HG03342 (cell line): ENCODE measurements around the gene ALDH9A1.
"Not testable (repeated sequence)": the region's sequence is repeated elsewhere in the genome, so short reads cannot be mapped to it uniquely, and the experiment has no call there.

ENCODE experiments used
- ATAC-seq: cut with Tn5 transposase; IDR thresholded peaks from one replicate; pipeline ENCODE4 v1.9.1; 2021; ENCODE audit warnings: mild to moderate bottlenecking, moderate library complexity; ENCODE audit not compliant: unreplicated experiment

ALDH9A1 gene

GRCh38 chr1:165697881-165698760, at the start of gene ALDH9A1:
TSS of gene ALDH9A1 (minus strand) at chr1:165698562. CDS start at chr1:165698558, 4 bp downstream.
- peak; percentile 89 for ATAC-seq

DNA sequence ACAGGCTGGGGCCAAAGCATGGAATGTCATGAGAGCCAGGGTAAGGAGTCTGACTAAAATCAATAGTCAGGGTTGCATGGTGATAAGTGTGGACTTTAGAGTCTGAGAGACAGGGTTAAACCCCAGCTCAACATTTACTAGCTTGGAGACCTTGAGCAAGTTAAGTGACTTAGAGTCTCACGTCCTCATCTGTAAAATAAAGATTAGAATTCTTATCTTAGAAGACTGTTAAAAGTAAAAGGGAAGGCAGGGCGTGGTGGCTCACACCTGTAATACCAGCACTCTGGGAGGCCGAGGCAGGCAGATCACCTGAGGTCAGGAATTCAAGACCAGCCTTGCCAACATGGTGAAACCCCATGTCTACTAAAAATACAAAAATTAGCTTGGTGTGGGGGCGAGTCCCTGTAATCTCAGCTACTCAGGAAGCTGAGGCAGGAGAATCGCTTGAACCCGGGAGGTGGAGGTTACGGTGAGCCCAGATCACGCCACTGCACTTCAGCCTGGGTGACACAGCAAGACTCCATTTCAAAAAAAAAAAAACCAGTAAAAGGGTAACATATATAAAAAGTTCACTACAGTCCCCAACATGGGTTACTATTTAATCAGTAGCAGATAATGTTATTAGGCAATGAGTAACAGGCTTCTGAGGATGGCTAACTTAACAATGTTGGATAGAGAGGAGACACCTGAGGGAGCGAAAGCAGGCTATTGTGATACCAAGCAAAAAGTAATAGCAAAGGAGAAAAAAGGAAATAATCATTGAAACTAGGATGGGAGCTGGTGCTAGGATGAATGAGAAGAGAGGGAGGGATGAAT, 49.5 kb upstream of the ALDH9A1 start:
- no peak for ATAC-seq

GRCh38 chr1:165744913-165745312, 46.6 kb upstream of the ALDH9A1 start:
- ATAC-seq, result not testable (repeated sequence)

DNA sequence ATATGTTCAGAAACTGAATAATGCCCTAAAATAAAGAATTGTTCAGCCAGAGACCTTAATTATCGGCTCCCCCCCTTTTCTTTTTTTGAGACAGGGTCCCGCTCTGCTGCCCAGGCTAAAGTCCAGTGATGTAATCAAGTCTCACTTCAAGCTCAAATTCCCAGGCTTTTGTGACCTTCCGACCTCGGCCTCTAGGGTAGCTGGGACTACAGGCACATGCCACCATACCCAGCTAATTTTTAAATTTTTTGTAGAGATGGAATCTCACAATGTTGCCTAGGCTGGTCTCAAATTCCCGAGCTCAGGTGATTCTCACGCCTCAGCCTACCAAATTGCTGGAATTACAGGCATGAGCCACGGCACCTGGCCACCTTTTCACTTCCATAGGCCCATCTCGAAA, 43.8 kb upstream of the ALDH9A1 start:
- no peak for ATAC-seq

DNA sequence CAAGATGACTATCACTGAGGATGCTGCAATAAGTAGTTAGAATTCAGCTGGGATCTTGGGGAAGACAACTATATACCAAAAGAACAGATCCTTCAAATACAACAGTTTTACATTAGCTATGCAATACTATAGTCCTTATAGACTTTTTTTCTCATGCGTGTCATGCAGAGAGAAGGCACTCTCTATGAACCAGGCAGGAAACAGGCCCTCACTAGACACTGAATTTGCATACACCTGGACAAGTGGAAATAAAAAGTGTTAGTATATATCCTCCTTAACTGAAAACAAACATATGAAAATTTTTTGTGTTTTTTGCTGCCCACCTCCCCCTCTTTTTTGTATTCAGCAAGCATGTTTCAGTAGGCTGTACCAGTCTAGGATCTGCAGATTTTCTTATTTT, 40.4 kb upstream of the ALDH9A1 start:
- ATAC-seq, result peak; percentile 96

GRCh38 chr1:165737196-165737595, 38.8 kb upstream of the ALDH9A1 start:
- ATAC-seq, result no peak

DNA sequence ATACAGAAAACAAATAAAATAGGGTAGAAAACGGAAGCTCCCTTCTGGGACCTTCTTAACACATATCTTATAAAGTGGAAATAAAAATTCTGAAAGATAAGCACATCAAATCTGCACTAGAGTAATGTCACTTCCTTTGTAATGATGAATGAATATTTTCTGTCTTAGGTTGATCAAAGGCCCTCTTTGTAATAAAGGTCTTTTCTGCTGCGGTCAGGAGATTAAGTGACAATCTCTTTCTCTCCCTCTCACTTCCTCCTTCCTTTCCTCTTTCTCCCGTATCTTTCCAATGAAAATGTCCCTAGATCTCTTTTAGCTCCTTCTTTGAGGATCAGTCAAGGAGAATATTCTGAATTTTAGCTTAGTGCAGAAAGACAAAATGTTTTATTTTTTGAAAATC, 36.5 kb upstream of the ALDH9A1 start:
- ATAC-seq, result no peak

DNA sequence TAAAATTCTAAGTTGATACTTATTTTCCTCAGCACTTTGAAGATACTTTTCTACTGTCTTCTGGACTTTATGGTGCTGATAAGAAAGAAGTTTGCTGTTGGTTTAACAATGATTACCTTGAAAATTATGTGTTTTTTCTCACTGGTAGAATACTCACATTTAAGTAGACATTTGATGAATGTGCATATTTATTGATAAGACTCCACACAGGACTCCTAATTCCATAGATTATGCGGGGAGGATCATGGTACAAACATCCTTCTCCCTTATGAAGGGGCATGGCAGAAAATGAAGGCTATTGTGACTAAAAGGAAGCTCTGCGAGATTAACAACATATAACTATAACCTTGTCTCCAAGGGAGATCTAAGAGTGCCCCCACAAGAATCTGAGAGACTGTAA, 28.5 kb upstream of the ALDH9A1 start:
- ATAC-seq, result no peak

DNA sequence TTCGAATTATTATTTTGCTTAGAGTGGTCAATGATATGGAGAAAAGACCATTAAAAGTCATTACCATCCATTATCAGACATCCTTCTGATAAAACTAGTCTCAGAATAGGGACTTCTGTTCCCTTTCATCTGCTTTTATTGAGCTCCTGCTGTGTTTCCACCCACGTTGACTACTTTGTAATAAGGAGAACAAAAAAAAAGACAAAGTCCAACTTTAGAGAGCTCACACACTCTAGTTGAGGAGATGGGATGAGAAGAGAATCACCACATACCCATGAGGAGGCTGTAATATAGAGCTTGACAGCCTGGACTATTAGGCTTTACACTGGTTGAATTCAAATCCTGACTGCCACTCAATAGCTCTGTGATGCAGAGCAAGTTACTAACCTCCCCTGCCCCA, 27.8 kb upstream of the ALDH9A1 start:
- no peak for ATAC-seq

DNA sequence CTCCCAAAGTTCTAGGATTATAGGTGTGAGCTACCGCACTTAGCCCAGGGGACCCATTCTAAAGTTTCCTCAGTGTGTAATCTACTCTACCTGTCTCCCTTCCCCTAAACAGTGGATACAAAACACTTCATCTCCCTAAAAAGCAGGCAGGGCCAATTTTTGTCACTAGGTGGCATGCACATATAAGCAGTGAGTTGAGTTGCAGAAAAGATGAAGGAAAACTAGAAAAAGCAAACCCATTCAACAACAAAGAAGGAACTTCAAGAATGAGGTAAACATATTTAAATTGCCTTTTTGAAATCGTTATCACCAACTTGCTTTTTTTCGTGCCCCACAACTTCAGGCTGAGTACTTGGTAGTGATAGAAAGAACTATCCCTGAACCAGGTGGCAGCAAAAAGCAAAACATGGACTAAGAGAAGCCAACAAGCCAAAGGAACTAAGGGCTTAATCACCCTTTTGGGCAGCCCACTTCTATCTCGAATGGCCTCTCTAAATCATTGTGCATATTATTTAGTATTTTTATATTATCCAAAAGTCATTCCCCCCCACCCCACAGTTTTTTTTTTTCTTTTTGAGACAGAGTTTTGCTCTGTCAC, 19.7 kb upstream of the ALDH9A1 start:
- ATAC-seq, result no peak

DNA sequence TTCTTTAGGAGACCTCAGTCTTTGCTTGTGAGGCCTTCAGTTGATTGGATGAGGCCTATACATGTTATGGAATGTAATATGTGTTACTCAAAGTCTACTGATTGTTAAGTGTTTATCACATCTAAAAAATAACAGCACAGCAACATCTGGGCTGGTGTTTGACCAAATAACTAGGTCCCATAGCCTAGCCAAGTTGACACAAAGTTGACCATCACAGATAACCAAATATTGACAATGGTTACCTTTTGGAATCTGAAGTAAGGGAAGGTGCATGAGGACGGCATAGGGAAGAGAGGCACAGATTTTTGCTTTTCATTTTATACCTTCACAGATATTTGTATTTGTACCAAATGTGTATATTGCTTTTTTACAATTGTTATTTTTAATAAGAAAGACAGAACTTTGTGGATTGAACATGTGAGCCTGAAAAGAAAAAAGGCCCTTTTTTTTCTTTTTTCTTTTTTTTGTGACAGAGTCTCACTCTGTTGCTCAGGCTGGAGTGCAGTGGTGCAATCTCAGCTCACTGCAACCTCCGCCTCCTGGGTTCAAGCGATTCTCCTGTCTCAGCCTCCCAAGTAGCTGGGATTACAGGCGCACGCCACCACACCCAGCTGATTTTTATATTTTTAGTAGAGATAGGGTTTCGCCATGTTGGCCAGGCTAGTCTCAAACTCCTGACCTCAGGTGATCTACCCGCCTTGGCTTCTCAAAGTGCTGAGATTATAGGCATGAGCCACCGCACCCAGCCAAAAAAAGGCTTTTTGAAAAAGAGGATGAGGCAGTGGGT, 18.1 kb upstream of the ALDH9A1 start:
- ATAC-seq, result not testable (repeated sequence)

DNA sequence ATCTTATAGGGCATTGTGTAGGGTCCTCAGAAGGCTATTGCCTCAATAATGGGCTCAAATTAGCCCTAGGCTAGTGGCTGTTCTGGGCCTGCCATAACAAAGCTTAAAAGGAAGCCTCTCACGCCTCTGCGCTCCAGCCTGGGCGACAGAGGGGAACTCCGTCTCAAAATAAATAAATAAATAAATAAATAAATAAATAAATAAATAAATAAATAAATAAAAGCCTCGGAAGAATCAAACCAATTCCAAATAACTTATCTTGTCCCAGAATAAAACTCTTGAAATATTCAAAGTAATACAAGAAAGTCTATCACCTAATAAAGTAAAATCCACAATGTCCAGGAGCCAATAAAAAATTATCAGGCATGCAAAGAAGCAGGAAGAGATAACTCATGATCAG, 14.4 kb upstream of the ALDH9A1 start:
- no peak for ATAC-seq

DNA sequence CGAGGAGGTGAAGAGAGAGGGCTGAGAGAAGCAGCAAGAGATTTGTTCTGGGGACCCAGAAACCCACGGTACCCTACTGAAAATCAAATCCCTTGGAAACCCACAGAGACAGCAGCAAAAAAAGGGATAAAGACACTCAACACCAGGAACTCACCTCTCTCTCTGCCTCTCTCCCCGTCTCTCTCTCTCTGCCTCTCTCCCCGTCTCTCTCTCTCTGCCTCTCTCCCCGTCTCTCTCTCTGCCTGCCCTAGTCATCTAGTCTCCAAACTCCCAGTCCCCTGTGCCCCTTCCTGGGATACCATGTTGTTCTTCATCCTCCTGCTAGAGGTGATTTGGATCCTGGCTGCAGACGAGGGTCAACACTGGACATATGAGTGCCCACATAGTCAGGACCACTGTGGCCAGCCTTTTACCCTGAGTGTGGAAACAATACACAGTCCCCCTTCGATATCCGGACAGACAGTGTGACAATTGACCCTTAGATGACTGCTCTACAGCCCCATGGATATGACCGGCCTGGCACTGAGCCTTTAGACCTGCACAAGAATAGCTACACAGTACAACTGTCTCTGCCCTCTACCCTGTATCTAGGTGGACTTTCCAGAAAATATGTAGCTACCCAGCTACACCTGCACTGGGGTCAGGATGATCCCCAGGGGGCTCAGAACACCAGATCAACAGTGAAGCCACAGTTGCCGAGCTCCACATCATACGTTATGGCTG, 9.8 kb upstream of the ALDH9A1 start:
- ATAC-seq, result no peak

- ATAC-seq, result no peak
These were observed 5.3 kb upstream of the ALDH9A1 start for GRCh38 chr1:165703648-165704047.

- not testable (repeated sequence) for ATAC-seq
These were observed 3.6 kb upstream of the ALDH9A1 start for GRCh38 chr1:165701922-165702321.

DNA sequence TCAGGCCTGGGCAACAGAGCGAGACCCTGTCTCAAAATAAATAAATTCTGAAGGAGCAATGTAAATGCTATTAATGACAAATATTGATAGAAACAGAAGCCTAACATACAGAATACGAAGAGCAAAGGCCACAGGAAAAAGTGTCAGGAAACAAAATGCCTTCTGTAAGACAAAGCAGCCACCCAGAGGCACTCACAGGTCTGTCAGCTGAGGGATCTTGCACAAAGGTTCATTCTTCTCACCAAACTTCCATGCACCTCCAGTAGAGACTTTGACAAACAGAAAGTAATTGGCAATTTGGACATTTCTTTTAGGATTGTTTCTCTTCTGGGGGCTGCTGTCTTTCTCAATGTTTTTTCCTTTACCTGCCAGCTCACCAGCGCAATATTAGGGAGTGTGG, 1.2 kb upstream of the ALDH9A1 start:
- no peak for ATAC-seq

DNA sequence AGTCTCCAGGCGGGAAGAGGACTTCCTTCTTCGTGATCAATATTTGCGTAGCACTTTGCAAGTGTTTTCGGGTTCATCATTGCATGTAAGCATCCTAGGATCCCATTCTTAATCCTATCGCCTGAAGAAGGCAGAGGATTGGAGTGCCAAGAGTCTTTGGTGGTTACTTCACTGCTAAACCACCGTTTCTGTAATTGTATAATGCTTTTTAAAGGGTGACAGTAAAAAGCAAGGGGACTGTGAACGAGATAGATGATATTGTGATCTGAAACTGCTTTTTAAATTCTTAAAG, 345 bp upstream of the ALDH9A1 start:
- no peak for ATAC-seq

- ATAC-seq, result no peak
These were observed 876 bp downstream of the ALDH9A1 start for GRCh38 chr1:165697491-165697880.

DNA sequence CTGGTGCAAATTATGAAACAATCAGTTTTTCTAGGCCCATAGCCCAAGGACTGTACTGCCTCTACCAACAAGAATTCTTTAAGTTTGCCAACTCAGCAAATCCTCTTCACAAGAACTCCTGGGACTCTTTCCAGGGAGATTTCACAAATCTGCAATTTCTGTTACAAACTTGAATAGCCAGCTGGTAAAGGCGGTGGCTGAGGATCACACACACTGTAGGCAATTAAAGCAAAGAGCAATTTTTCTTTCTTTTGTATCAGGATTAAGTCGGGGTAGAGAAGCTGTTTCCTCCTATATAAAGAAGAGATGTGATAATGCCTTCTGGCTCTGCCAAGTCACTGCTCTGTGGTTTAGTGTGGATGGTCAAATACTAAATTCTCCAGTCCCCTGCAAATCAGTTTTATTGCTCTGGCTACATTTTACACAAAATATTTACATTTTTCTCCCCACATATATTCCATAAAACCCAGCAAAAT, 1.7 kb downstream of the ALDH9A1 start:
- ATAC-seq, result no peak

GRCh38 chr1:165695031-165695430, 3.3 kb downstream of the ALDH9A1 start:
- ATAC-seq, result no peak
